GM18511 (cell line): ENCODE data around the gene C14orf93.

ENCODE experiments used
- ATAC-seq: cut with Tn5 transposase; IDR thresholded peaks from one replicate; pipeline ENCODE4 v1.9.1; 2021; ENCODE audit warnings: mild to moderate bottlenecking, moderate library complexity; ENCODE audit not compliant: unreplicated experiment

Gene C14orf93

DNA sequence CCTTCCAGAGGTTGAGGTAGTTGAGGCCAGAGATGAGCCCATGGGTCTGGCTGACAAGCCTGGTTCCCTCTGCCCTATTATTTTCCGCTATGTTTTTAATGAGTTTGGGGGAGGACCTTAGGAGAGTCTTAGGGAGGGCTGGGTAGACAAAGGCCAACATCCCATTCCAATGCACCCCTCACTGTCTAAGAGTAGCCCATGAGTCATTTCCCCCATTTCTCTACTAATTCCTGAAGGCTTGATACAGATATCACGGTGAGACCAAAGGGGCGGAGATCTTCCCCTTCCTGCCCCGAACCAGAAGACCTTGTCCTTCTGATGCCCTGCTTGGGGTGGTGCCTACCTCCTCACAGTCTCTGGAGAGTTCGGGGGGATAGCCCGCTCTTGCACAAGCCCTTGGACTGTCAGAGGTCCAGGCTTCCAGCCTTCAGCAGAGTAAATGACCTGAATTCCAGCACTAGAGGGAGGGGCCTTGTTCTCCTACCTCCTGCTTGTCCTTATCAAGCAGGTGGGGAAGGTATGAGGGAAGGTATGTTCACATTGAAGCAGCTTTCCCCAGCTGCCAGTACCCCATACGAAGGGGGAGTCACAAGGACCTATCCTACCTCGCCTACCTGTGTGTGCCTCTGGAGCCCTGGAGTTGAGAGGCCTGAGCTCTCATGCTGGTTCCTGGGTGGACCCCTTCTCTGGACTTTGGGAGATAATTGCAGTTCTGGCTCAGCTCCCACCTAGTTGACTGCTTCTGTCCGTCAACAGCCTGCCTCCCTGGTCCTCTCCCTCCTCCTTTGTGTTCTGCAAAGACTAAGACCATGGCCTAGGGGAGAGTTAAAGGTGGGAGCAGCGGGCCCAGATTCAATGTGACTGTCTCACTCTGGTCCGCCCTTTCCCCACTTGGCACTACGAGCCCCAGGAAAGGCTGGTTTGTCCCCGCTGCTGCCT, 35.7 kb upstream of the C14orf93 start:
- ATAC-seq, result no peak

DNA sequence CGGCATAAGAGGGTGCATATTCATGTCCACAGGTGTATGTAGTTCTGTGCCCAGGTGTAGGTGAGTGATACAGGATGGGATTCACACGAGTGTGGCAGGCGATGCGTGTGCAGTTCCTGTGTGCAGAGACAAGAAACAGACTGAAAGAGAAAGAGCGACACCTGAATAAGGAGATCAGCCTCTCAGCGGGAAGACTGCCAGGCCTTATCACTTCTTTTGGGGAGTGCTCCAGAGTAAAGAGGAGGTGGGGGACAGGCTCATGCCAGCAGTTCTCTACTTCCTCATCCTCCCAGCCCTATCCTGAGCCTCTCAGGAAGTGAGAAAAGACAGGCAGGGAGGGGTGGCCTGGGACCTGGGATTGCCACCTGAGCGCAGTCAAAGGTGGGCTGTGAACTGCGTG, 34.9 kb upstream of the C14orf93 start:
- ATAC-seq, result no peak

DNA sequence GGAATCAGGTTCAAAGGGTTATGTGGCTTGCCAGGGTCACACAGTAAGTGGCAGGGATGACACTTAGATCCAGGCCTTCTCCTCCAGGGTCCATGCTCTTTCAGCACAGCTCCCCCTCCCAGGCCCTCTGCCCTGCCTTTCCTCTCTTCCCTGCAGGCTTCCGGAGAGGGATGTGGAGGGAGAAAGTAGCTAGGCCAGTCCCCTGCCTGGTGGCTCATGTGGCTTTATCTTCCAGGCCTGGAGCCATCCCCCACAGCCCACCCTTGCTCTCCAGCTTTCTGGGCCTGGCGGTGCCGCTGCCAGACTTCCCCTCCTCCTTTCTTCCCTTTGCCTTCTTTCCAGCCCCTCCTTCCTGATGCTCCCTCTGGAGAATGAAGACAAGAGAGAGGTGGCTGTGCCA, 33.8 kb upstream of the C14orf93 start:
- no peak for ATAC-seq

DNA sequence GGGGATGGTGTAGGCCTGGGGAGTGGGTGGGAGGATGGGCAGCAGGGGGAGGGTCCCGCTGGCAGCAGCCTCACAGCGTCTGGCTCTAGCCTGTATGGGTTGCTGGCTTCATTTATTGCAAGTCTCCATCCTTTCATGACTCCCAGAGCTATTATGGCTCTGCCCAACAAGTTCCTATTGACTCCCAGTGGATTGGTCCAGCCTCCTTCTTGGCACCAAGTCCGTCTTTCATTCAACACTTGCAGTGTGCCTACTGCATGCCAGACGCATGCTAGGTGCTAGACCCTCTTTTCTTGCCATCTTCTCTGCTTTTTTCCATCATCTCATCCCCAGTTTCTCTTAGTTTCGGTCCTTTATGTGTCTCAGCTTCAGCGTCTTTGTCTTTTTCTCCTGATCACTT, 33.2 kb upstream of the C14orf93 start:
- ATAC-seq, result no peak

DNA sequence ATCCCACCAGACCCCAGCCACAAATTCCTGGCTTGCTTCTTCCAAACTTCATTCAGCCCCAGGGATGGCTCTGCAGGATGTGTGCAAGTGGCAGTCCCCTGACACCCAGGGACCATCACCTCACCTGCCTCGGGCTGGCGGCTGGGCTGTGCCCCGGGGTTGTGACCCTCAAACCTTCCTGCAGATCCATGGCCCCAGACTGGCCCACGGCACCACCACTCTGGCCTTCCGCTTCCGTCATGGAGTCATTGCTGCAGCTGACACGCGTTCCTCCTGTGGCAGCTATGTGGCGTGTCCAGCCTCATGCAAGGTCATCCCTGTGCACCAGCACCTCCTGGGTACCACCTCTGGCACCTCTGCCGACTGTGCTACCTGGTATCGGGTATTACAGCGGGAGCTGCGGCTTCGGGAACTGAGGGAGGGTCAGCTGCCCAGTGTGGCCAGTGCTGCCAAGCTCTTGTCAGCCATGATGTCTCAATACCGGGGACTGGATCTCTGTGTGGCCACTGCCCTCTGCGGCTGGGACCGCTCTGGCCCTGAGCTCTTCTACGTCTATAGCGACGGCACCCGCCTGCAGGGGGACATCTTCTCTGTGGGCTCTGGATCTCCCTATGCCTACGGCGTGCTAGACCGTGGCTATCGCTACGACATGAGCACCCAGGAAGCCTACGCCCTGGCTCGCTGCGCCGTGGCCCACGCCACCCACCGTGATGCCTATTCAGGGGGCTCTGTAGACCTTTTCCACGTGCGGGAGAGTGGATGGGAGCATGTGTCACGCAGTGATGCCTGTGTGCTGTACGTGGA, 32.4 kb upstream of the C14orf93 start, which contains the start of gene PSMB11:
TSS of gene PSMB11 (plus strand) at position 51 of the 804 bp plus-strand sequence. CDS start at position 65, 14 bp downstream.
- ATAC-seq, result no peak

DNA sequence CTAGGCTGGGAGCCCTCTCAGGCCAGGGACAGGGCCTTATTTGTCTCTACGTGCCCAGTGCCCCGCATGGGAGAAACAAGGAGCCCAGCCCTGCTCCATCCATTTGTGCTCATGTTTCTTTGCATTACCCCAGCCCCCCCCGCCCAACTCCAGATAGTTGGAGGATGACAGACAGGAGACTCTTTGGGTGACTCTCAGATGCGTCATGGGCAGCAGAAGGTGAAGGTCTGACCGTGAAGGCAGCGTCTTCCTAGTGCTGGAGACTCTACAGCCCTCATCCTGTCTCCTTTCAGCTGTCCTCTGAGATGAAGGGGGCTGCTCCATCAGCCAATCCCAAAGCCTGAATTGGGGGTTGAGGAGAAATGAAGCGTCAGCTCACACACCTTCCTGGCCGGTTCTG, 31.8 kb upstream of the C14orf93 start:
- no peak for ATAC-seq

DNA sequence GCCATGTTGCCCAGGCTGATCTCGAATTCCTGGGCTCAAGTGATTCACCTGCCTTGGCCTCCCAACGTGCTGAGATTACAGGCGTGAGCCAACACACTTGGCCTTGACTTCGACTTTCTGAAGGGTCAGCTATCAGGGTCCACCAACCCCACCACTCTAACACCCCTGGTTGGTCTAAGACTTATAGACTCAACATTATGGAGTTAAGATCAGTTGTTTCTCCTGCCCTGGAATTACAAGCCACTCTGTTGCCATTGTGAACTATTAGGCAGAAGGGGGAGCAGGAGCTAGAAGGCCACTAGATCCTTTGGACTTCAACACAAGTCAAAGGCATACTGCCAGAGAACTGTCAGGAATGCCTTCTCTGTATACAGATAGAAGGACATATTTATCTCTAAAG, 30.2 kb upstream of the C14orf93 start:
- ATAC-seq, result no peak

DNA sequence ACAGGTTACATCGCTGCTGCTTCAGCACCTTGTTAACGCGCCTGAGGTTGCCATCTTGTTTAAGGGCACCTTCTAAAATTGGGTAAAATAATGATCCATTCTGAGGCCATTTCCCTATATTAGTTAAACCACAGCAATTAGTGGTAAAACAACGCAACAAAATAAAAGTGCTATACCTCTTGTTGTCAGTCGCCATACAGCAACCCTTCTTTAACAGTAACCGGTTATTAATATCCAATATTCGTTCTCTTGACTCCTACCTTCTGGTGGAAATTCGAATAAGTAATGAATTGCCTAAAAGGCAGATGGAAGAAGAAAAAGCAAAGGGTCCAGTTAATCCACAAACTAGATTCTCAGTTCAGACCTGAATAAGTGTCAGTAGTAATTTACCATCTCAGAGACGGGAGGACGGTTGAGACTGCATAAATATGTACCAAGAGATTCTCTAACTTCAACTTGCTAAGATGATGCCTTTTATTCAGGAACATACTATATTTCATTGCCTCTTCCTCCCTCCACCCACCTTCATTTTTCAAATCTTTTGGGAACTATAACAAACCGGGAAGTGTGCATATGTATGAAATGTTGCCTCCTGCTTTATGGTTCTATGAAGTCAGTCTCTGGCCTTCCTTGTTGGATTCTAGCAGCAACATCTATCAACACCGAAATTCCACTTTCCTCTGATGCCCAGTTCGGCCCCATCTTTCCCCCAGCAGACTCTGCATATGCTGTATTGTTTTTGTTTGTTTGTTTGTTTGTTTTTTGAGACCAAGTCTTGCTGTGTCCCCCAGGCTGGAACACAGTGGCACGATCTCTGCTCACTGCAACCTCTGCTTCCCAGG, 25.6 kb upstream of the C14orf93 start:
- no peak for ATAC-seq

DNA sequence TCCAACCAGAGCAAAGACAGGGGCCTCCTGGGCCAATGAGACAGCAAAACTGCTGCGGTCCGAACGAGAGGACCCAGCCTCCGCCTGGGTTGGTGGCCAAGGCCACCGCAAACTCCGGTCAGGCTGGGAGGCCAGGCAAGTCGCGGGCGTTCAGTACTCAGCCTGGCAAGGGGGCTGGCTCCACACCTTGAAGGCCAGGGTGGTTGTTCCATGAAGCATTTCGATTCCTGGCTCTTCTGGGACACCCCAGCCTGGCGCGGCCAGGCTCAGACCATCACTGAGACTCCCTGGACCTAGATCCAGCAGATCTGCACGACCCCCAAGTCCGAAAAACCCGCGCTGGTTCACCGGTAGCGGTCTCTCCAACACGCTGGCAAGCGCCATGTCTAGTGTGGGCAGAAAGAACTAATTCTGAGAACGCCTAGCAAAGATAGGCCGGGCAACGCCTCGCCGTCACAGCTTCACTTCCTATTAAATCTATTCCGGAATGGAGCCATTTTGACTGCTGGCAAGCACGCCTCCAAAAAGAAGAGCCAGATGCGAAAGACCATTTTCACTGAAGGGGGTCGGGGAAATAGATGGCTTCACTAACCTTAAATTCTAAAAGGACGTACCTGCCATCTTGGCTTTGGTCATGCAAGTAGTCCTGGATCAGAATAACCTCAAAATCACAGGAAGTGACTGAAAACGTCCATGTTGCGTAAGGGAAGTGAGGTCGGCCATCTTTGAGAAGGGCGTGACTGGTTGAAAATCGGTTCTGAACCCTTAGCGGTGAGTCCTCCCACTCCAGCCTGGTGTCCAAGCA, 24.8 kb upstream of the C14orf93 start, which contains the start of gene PSMB5:
TSS of gene PSMB5 (minus strand) at position 403 of the 805 bp plus-strand sequence. CDS start at position 384, 19 bp downstream.
- ATAC-seq, result peak; percentile 97

DNA sequence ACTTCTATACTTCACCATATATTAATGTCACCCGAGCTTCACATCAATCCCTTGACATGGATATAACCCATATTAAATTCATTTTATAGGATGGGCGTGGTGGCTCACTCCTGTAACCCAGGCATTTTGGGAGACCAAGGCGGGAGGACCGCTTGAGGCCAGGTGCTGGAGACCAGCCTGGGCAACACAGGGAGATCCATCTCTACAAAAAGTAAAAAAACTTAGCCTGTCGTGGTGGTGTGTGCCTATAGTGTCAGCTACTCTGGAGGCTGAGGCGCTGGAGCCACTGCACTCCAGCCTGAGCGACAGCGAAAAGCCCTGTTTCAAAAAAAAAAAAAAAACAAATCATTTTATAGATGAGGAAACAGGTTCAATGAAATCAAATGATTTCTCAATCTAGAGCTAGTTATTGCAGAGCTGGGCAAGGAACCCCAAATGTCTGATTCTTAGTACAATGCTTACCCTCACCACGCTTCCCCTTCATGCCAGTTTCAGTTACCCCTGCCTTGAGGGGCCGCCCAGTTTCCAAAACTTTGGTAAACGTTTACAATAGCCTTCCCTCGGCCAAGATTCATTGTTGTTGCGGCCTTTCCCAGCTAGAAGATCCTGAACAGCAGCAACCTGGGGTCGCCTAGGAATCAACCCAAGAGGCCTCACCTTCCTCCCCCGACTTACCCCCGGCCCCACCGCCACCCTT, 24.0 kb upstream of the C14orf93 start:
- no peak for ATAC-seq

DNA sequence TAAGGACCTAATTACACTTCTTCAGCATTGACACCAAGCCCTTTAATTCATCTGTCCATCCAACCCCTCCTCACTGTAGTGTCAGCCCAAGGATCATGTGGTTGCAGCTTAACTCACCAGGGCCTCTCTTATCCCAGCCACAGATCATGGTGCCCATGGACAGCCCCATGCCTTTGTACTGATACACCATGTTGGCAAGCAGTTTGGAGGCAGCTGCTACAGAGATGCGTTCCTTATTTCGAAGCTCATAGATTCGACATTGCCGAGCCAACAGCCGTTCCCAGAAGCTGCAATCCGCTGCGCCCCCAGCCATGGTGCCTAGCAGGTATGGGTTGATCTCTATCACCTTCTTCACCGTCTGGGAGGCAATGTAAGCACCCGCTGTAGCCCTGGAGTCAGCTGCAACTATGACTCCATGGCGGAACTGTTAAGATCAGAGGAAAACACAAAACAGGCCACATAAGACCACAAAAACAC, 23.3 kb upstream of the C14orf93 start:
- ATAC-seq, result no peak

DNA sequence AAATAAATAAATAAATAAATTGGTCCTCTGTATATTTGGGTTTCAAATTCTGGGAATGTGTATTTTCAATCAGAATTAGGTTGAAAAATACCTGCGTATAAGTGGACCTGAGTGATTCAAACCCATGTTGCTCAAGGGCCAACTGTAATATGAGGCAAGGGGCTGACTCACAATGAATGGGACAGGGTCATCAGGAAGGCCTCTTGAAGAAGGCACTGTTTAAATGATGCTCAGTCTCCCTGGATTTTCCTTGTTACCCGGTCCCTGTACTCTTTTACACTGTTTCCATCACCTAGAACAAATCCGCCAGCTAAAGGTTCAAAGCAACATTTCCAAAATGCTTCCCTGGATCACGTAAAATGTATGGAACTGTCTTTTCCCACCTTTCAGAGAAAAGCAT, 21.0 kb upstream of the C14orf93 start:
- no peak for ATAC-seq

DNA sequence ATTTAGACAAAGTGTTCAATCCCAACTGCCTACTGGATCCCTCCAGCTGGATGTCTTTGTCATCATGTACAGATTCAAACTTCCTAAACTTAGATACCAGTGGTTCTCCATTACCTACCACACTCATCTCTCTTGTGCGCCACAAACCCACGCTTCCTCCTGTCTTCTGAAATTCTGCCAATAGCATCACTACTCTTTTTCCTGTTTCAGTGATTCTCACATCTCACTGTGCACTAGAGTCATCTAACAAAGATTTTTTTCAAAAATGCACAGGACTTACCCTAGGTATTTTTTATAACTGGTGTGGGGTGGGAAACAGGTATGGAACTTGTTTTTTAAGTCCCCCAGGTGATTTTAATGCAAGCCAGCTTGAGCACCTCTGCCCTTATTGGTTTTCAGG, 18.9 kb upstream of the C14orf93 start:
- ATAC-seq, result no peak

DNA sequence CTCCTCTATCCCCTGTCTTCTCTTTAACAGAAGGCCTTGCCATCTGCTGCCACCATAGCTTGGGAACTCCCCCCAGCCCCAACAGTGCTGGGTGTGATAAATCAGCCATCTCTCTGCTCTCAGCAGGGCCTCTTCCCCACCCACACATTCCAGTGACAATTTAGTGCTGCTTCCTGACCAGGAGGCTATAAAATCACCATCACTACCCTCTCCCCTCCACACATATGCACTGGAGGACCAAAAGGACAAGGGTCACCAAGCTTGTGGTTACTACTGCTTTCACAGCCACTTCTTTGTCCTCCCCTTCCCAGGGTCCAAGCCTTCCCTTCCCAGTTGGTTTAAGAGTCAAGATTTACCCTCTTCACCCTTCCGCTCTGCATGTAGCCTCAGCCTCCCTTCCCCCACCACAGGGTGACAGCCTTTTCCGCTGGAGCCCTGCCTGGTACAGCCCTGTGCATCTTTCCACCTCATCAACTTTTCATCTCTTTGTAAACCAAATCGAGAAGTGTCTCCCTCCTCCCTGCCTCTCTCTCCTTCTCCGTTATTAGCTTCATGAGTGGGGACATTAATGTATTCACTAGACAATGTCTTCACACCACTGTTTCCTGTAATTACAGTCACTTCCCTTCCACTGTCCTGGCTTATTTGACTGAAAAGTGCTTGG, 15.3 kb upstream of the C14orf93 start:
- ATAC-seq, result no peak

DNA sequence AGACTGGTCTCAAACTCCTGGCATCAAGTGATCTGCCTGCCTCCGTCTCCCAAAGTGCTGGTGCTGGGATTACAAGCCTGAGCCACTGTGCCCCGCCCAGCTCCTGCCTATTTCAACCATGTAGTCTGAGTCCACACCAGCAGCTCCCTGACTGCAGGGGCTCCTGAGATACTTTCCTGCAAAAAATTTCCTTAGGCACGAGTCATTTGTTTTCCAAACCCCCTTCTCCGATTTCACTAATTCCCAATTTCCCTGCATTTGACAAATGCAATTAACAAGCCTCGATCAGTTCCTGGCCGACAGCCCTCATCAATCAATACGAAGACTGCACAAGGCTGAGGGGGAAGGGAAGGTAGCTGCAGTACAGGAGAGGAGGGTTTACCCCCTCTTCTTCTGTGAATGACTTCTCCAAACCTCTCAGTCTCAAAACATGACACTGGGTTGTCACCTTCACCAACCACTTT, 14.7 kb upstream of the C14orf93 start:
- ATAC-seq, result no peak

DNA sequence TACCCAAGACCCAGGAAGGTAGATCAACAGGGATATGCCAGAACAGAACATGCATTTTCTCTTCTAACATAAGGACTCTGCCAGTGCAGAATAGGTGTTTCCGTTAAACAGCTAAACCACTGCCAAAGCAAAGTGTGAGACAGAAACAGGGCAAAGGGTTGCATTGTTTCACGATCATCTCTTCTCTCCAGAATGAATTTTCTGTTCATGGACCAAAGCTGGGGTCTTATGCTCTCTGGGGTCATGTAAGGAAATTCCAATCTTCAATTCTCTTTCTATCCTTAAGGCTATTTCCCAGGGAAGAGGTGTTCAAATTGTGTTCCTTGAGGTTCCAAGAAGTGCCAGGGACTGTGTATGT, 13.8 kb upstream of the C14orf93 start:
- no peak for ATAC-seq

DNA sequence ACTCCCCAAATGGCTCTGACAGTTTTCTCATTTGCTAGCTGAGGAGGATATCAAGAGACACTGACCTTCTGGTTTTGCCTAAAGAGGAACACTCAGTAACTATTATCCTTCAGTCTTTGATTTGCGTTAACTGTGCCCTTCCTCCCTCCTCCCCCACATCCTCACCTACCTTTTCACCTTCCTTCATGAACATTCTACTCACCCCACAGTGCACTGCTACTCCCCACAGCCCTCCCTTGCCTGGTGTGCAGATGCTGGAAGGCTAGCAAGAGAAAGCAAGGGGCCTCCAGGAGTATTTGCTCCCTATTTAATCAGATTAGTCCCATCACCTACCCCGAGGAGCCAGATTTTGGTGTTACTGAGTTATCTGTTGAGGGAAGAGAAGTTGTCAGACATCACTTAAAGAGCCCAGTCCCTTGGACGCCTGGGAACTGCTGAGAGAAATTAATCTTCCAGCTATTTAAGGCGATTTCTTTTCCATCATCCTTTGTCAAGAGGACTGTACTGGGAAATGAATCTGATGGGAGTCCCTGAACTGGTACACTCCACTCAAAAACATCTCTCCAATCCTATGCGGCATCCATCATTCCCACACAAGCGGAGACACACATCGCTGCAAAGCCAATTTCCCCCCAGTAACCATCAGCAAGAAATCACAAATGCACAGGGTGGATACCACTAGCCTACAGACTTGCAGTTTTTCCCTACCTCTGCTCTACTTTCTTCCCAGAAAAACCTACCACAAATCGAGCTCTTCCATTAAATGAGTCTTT, 13.3 kb upstream of the C14orf93 start:
- ATAC-seq, result no peak

DNA sequence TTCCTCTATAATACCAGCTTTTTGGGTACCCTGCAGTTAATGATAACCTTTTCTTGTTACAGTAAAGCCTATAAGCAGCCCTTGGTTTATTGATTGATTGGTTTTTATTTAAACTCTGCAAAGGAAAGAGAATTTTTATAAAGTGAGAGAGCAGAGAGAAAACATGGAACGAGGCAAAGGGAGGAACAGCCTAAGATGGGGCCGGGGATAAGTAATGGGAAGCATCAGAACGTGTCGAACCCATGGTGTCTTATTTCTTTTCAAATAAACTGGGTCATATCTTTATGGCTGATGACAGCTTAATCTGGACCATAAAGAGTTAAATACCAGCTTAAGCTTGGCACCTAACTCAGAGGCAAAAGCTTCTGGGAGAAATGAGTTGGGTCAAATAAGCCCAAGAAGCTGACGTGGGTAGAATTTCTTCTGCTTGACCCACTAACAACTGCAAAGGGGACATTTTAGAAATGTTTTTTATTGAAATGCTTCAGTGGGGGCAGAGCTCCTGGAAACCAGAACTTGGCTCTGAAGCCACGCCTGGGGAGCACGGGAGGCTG, 12.0 kb upstream of the C14orf93 start:
- no peak for ATAC-seq
